ENCODE data around the gene ARHGAP22. TPM values are rescaled to one million over a fixed set of nuclear protein-coding genes. Genes with fewer than 3 reads are reported as not detected.

The ARHGAP22 gene
- total RNA-seq, 4 donors from 2014 or later = 0.59 to 2.1 (median 1.2) TPM

- Histone ChIP-seq H3K27me3 (peaks cover 0 to 15% (median 0%) of the 10 kb centered on the region in 4 donors), H3K27ac (no peak overlapping the region), H3K4me3 (no peak overlapping the region), H3K36me3 (no peaks in the 10 kb centered on the region), H3K9me3 (no peaks in the 10 kb centered on the region), H3K4me1 (peaks cover 0 to 38% (median 9%) of the 10 kb centered on the region in 3 donors)
- 50 to 60% methylated on average over 1 to 3 of the region's 8 CpGs for WGBS, 2 donors
- TF ChIP-seq POLR2A (IDR thresholded peaks at IDR 0.05) = no peak
- TF ChIP-seq CTCF (IDR thresholded peaks at IDR 0.05) = no peak
- no peak for DNase-seq
- intact Hi-C loops (cut with DNase I) = no loop called here
These were observed 141.4 kb downstream of the ARHGAP22 start for GRCh38 chr10:48463318-48464003.

- no peak for TF ChIP-seq CTCF (IDR thresholded peaks at IDR 0.05)
- TF ChIP-seq POLR2A (IDR thresholded peaks at IDR 0.05) = no peak
- H3K4me3 ChIP-seq = no peak overlapping the region
- DNase-seq = no peak
- no peak overlapping the region for H3K27ac ChIP-seq
- H3K36me3 ChIP-seq = no peaks in the 10 kb centered on the region
- H3K4me1 ChIP-seq = peaks cover 0 to 36% (median 9%) of the 10 kb centered on the region in 3 donors
- intact Hi-C loops (cut with DNase I) = no loop called here
- H3K27me3 ChIP-seq = peaks cover 0 to 15% (median 0%) of the 10 kb centered on the region in 4 donors
- WGBS, 2 donors = 86 to 100% methylated on average over 1 of the region's 5 CpGs
- no peaks in the 10 kb centered on the region for H3K9me3 ChIP-seq
These were observed 142.3 kb downstream of the ARHGAP22 start for GRCh38 chr10:48462482-48463020.

DNA sequence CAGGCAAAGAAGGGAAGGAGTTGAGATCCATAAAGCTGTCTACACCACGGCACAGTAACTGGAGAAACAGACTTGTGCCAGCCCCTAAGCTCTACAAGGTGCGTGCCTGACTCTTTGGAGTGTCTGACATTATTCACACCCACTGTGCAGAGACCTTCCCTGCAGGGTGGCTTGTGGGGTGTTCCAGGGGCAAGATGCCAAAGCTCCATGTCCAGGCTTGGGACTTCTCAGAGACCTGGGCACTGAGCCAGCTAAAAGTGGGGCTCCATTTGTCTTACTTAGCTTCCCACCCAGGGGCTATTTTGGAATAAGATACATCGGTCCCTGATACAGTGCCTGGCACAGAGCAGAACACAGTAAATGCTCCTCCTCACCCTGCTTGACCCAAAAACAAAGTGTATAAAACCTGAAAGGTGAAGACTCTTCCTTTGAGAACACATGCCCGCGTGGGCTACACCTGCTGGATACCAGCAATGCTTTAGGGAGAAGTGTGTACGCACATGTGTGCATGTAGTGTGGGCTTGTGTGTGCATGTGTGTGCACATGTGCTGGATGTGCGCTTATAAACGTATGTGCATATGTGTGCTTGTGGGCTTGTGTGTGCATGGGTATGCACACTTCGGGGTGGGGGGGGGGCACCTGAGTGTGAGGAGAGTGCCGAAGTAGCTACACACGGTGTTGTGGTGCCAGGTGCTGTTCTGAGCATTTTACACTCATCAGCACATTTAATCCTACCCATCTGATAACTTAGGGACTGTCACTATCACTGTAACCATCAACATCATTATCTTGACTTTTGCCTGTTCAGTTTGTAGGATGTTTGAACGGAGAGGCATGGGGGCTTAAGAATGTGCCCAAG, 143.0 kb downstream of the ARHGAP22 start:
- intact Hi-C loops (cut with DNase I) = no loop called here
- TF ChIP-seq POLR2A (IDR thresholded peaks at IDR 0.05) (no peak), CTCF (IDR thresholded peaks at IDR 0.05) (no peak)
- Histone ChIP-seq H3K27ac (no peak overlapping the region), H3K9me3 (no peaks in the 10 kb centered on the region), H3K27me3 (peaks cover 0 to 11% (median 0%) of the 10 kb centered on the region in 4 donors), H3K4me1 (peaks cover 0 to 34% (median 9%) of the 10 kb centered on the region in 3 donors), H3K4me3 (no peak overlapping the region), H3K36me3 (no peaks in the 10 kb centered on the region)
- DNase-seq = no peak
- 72 to 80% methylated on average over 10 to 11 of the region's 12 CpGs for WGBS, 2 donors

- no peak for TF ChIP-seq POLR2A (IDR thresholded peaks at IDR 0.05)
- no peak for DNase-seq
- WGBS, 2 donors = 83% methylated on average over 1 to 2 of the region's 2 CpGs
- Histone ChIP-seq H3K27me3 (peaks cover 0 to 15% (median 0%) of the 10 kb centered on the region in 4 donors), H3K27ac (no peak overlapping the region), H3K4me1 (peaks cover 0 to 28% (median 0%) of the 10 kb centered on the region in 3 donors), H3K4me3 (no peak overlapping the region), H3K9me3 (no peaks in the 10 kb centered on the region), H3K36me3 (no peaks in the 10 kb centered on the region)
- intact Hi-C loops (cut with DNase I) = no loop called here
These were observed 144.7 kb downstream of the ARHGAP22 start for GRCh38 chr10:48460182-48460581.

- Histone ChIP-seq H3K4me3 (no peak overlapping the region), H3K9me3 (no peaks in the 10 kb centered on the region), H3K4me1 (peaks cover 0 to 21% (median 0%) of the 10 kb centered on the region in 3 donors), H3K27me3 (peaks cover 0 to 15% (median 0%) of the 10 kb centered on the region in 4 donors), H3K36me3 (no peaks in the 10 kb centered on the region), H3K27ac (no peak overlapping the region)
- 81% methylated on average over 12 of the region's 23 CpGs; no CpG with 5 or more reads in 1 of the 2 donors for WGBS, 2 donors
- no peak for DNase-seq
- intact Hi-C loops (cut with DNase I) = no loop called here
- TF ChIP-seq POLR2A (IDR thresholded peaks at IDR 0.05) = no peak
These were observed 145.4 kb downstream of the ARHGAP22 start for GRCh38 chr10:48459270-48460150.
